Measurements from ENCODE around the gene KRTAP12-4. TPM values are rescaled to one million over a fixed set of nuclear protein-coding genes. Genes with fewer than 3 reads are reported as not detected.
A peak's percentile ranks its signal among the peaks of the same experiment; 100 is the strongest.
"Not testable (repeated sequence)": the region's sequence is repeated elsewhere in the genome, so short reads cannot be mapped to it uniquely, and the experiment has no call there.

KRTAP12-4 gene
- total RNA-seq, 1 experiment from 2014 or later, result not detected

DNA sequence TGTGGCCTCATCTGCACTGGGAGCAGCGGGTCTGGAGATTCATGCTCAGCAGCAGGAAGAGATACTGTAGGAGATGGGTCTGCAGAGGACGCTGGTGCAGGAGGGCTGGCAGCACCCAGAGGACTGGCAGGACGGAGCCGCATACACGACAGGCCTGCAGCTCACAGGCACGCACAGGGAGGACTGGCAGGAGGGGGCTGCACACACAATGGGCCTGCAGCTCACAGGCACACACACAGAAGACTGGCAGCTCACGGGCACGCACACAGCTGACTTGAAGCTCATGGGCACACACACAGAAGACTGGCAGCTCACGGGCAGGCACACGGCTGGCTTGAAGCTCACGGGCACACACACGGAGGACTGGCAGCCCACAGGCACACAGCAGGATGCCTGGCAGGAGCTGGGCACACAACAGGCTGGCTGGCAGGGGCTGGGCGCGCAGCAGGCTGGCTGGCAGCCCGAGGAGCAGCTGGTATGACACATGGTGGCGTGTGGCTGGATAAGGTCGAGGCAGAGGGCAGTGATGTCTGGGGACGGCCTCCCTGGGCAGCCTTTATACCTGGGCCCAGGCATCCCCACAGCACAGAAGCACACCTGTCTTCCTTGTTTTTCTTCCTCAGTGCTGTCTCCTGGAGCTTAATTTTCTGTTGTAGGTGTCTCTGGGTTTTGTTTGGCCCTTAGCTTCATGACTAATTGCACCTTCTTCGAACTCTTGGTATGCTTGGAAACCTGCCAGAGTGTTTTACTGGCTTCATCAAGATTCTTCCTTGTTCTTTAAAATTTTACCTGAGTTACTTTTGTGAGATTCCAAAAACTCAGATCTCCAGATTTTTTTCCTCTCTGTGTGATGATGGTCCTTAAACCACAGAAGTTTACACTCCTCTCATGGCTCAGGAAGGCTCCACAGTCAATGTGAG lies 12.2 kb upstream of the KRTAP12-4 start, which contains the start of gene KRTAP12-2:
TSS of gene KRTAP12-2 (minus strand) at position 527 of the 920 bp plus-strand sequence. CDS start at position 486, 41 bp downstream.
- no peak within 1 kb of the TSS for H3K27ac ChIP-seq
- POLR2A ChIA-PET (ENCODE audit: unreplicated experiment), result no interaction called here
- H3K4me1 ChIP-seq (replicated peaks; ENCODE audit: insufficient read depth), result no peaks in the 10 kb centered on the region
- no peaks in the 10 kb centered on the region for H3K9me2 ChIP-seq (ENCODE audit: insufficient read depth)
- no peaks in the 10 kb centered on the region for H4K20me1 ChIP-seq (ENCODE audit: insufficient read depth)
- H3K79me2 ChIP-seq (ENCODE audit: low read depth), result no peaks in the 10 kb centered on the region
- peak in 1 of 2 experiments; percentile 38 for DNase-seq
- H3K4me3 ChIP-seq, result no peak within 1 kb of the TSS
- no peaks in the 10 kb centered on the region for H3F3A ChIP-seq (ENCODE audit: insufficient read depth, low read depth)
- no TSS peak for BruUV-seq (replicated peaks)
- no peaks in the 10 kb centered on the region for H3K9me3 ChIP-seq (ENCODE audit: insufficient read depth, low read depth)
- CTCF ChIA-PET, result no interaction called here
- peaks cover 26% of the 10 kb centered on the region for H3K27me3 ChIP-seq (ENCODE audit: insufficient read depth, low read depth)
- H3K4me2 ChIP-seq, result no peak within 1 kb of the TSS
- TF ChIP-seq EZH2 (IDR thresholded peaks at IDR 0.05; ENCODE audit: low read depth) (no peak), CTCF (conservative IDR thresholded peaks at IDR 0.05) (no peak)
- H3K36me3 ChIP-seq (ENCODE audit: low read depth), result no peaks in the 10 kb centered on the region
- no peak within 1 kb of the TSS for H2AFZ ChIP-seq
- intact Hi-C loops (cut with micrococcal nuclease; ENCODE audit: unreplicated experiment), result no loop called here

GRCh38 chr21:44664691-44665090 lies 10.2 kb upstream of the KRTAP12-4 start:
- CTCF ChIA-PET, result no interaction called here

GRCh38 chr21:44661567-44661966 lies 7.1 kb upstream of the KRTAP12-4 start:
- H3K27ac ChIP-seq; CTCF ChIA-PET; H3K36me3 ChIP-seq (ENCODE audit: low read depth); H4K20me1 ChIP-seq (ENCODE audit: insufficient read depth); DNase-seq; H3K4me3 ChIP-seq; H3F3A ChIP-seq (ENCODE audit: insufficient read depth, low read depth); H2AFZ ChIP-seq; H3K79me2 ChIP-seq (ENCODE audit: low read depth); intact Hi-C loops (cut with micrococcal nuclease; ENCODE audit: unreplicated experiment); POLR2A ChIA-PET (ENCODE audit: unreplicated experiment); H3K9me3 ChIP-seq (ENCODE audit: insufficient read depth, low read depth); H3K4me1 ChIP-seq (replicated peaks; ENCODE audit: insufficient read depth); H3K9me2 ChIP-seq (ENCODE audit: insufficient read depth); BruUV-seq (replicated peaks); H3K4me2 ChIP-seq: not testable (repeated sequence)
- peaks cover 45% of the 10 kb centered on the region; the same call in 1 of the 2 replicates for H3K27me3 ChIP-seq (ENCODE audit: insufficient read depth, low read depth)

More at GRCh38 chr21:44664691-44665090, 10.2 kb upstream of the KRTAP12-4 start:
- Histone ChIP-seq H3K4me3 (no peak overlapping the region), H3K79me2 (ENCODE audit: low read depth) (no peaks in the 10 kb centered on the region), H3K9me3 (ENCODE audit: insufficient read depth, low read depth) (no peaks in the 10 kb centered on the region), H4K20me1 (ENCODE audit: insufficient read depth) (no peaks in the 10 kb centered on the region), H3K4me1 (replicated peaks; ENCODE audit: insufficient read depth) (no peaks in the 10 kb centered on the region), H3K9me2 (ENCODE audit: insufficient read depth) (no peaks in the 10 kb centered on the region), H3K36me3 (ENCODE audit: low read depth) (no peaks in the 10 kb centered on the region), H3K27ac (no peak overlapping the region), H3K4me2 (no peak overlapping the region), H2AFZ (no peak overlapping the region), H3K27me3 (ENCODE audit: insufficient read depth, low read depth) (peaks cover 32% of the 10 kb centered on the region), H3F3A (ENCODE audit: insufficient read depth, low read depth) (no peaks in the 10 kb centered on the region)
- intact Hi-C loops (cut with micrococcal nuclease; ENCODE audit: unreplicated experiment), result no loop called here
- POLR2A ChIA-PET (ENCODE audit: unreplicated experiment), result no interaction called here
- TF ChIP-seq EZH2 (IDR thresholded peaks at IDR 0.05; ENCODE audit: low read depth) (no peak), CTCF (conservative IDR thresholded peaks at IDR 0.05) (no peak)
- no TSS peak for BruUV-seq (replicated peaks)
- DNase-seq, result no peak

All from PC-9 (cell line).